ENCODE measurements around the gene CALHM1. TPM values are rescaled to one million over a fixed set of nuclear protein-coding genes. Genes with fewer than 3 reads are reported as not detected.

CALHM1 gene
- total RNA-seq, 2 experiments from 2014 or later = not detected

GRCh38 chr10:103415581-103415980 is 43.1 kb downstream of the CALHM1 start:
- ChIA-PET POLR2A (interaction anchor here (1.8 kb wide), 1 partner anchor 20 kb away, joined by 4 read pairs; the partner anchor contains the start of genes ATP5MK and PDCD11), CTCF (interaction anchor here (0.9 to 2.2 kb wide), 4 partner anchors 10 to 75 kb away, joined by 4 to 10 read pairs (median 6); no protein-coding TSS in a partner anchor)

DNA sequence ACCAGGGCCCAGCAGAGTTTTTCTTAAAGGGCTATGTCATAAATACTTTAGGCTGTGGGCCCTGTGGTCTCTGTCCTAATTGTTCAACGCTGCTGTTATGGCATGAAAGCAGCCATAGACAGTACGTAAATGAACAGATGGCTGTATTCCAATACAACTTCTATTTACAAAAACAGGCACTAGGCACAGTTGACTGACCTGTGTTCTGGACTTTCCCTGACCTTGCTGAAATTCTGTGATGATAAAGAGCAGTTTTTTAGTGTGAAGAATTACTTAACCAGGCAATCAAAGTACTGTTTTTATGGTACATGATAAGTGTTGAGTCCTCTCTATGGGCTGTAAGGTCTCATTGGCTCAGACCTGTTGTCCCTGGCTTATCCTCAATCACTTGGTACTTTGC is 45.1 kb downstream of the CALHM1 start:
- ChIA-PET CTCF (no interaction called here), POLR2A (no interaction called here)

Other genes with a start within 250 kb of the CALHM1 start
- gene RPEL1, start 213.0 kb downstream of the CALHM1 start, total RNA-seq = under 1 TPM in 1 of 2 experiments, not detected in 1; 0.08 TPM
- under 1 TPM; 0.63 to 0.82 TPM for gene INA, start 181.8 kb downstream of the CALHM1 start, total RNA-seq
- 10 to 100 TPM; 17.9 to 18.3 TPM for gene PCGF6, start 107.8 kb downstream of the CALHM1 start, total RNA-seq
- gene TAF5, start 90.9 kb downstream of the CALHM1 start, total RNA-seq = 10 to 100 TPM; 12.0 to 12.4 TPM
- gene ATP5MK, start 62.4 kb downstream of the CALHM1 start, total RNA-seq = 100 to 1,000 TPM; 459 to 475 TPM
- 10 to 100 TPM; 93.4 to 93.7 TPM for gene PDCD11, start 62.3 kb downstream of the CALHM1 start, total RNA-seq
- 10 to 100 TPM; 12.1 to 14.0 TPM for gene CALHM2, start 6.5 kb downstream of the CALHM1 start, total RNA-seq
- gene CALHM3, start 20.3 kb upstream of the CALHM1 start, total RNA-seq = under 1 TPM in 1 of 2 experiments, not detected in 1; 0.10 TPM
- gene NEURL1, start 34.8 kb upstream of the CALHM1 start, total RNA-seq = 1 to 10 TPM; 1.9 to 2.1 TPM

Measured in activated CD8-positive, alpha-beta memory T cell treated with anti-CD3 and anti-CD28 coated beads for 36 hours (primary cell).